MM.1S (cell line): ENCODE results near the gene UACA.

ENCODE experiments used
- CTCF ChIP-seq: fragments of 300-600 bp; sonication (generic); IDR thresholded peaks from 2 replicates; pipeline ENCODE4 v1.5.1; 2016; ENCODE audit warnings: antibody characterized with exemption, low read length, mixed read lengths
- EZH2 ChIP-seq: fragments of 300-600 bp; sonication (generic); optimal IDR thresholded peaks from 2 replicates; pipeline ENCODE3; 2017; ENCODE audit warnings: low read depth, mild to moderate bottlenecking, antibody characterized with exemption, low read length, mixed read lengths
- EZH2phosphoT487 ChIP-seq: fragments of 300-600 bp; sonication (generic); IDR thresholded peaks from 2 replicates; pipeline ENCODE4 v1.6.1; 2018; ENCODE audit warnings: antibody characterized with exemption, low read length

- no peak for TF ChIP-seq CTCF
- TF ChIP-seq EZH2 = no peak
- no peak for TF ChIP-seq EZH2phosphoT487
Measured at GRCh38 chr15:70778258-70779076, 15.1 kb upstream of the UACA start.
